HG03159 (cell line): ENCODE data around the gene MEA1.

Experiments used
- ATAC-seq: cut with Tn5 transposase; IDR thresholded peaks from one replicate; pipeline ENCODE4 v1.9.1; 2021; ENCODE audit warnings: mild to moderate bottlenecking, moderate library complexity; ENCODE audit not compliant: unreplicated experiment

MEA1 gene

GRCh38 chr6:43040542-43041257 lies 27.0 kb upstream of the MEA1 start:
- no peak for ATAC-seq

GRCh38 chr6:43038727-43039126 lies 25.0 kb upstream of the MEA1 start:
- ATAC-seq, result no peak

GRCh38 chr6:43037706-43038105 lies 24.0 kb upstream of the MEA1 start:
- no peak for ATAC-seq

- no peak for ATAC-seq
Measured at GRCh38 chr6:43037197-43037596, 23.5 kb upstream of the MEA1 start.

- no peak for ATAC-seq
Measured at GRCh38 chr6:43036712-43037111, 23.0 kb upstream of the MEA1 start.

- no peak for ATAC-seq
Measured at GRCh38 chr6:43035495-43036194, 21.9 kb upstream of the MEA1 start.

- no peak for ATAC-seq
Measured at GRCh38 chr6:43034190-43034525, 20.4 kb upstream of the MEA1 start.

GRCh38 chr6:43033496-43034189 lies 19.9 kb upstream of the MEA1 start:
- no peak for ATAC-seq

GRCh38 chr6:43032326-43032725 lies 18.6 kb upstream of the MEA1 start:
- no peak for ATAC-seq

GRCh38 chr6:43029120-43029519 lies 15.4 kb upstream of the MEA1 start:
- no peak for ATAC-seq

- ATAC-seq, result no peak
Measured at GRCh38 chr6:43026365-43026764, 12.6 kb upstream of the MEA1 start.

GRCh38 chr6:43024436-43024835 lies 10.7 kb upstream of the MEA1 start:
- no peak for ATAC-seq

- peak; percentile 65 for ATAC-seq
Measured at GRCh38 chr6:43021270-43022047, 7.7 kb upstream of the MEA1 start, which contains the start of gene RRP36. RRP36 (plus strand) TSS chr6:43021623; CDS start chr6:43021655, 32 bp downstream.

GRCh38 chr6:43020847-43021246 lies 7.1 kb upstream of the MEA1 start:
- no peak for ATAC-seq

- ATAC-seq, result no peak
Measured at GRCh38 chr6:43020052-43020705, 6.4 kb upstream of the MEA1 start.

GRCh38 chr6:43019152-43019551 lies 5.4 kb upstream of the MEA1 start:
- no peak for ATAC-seq

- no peak for ATAC-seq
Measured at GRCh38 chr6:43016943-43017334, 3.2 kb upstream of the MEA1 start.

- no peak for ATAC-seq
Measured at GRCh38 chr6:43016176-43016942, 2.6 kb upstream of the MEA1 start.

- no peak for ATAC-seq
Measured at GRCh38 chr6:43014434-43014909, 726 bp upstream of the MEA1 start.
